Measurements from ENCODE around the gene ENO3. TPM values are rescaled to one million over a fixed set of nuclear protein-coding genes. Genes with fewer than 3 reads are reported as not detected.

The ENO3 gene
- total and polyA plus RNA-seq, 12 donors = 1.6 to 76.6 (median 5.3) TPM

GRCh38 chr17:5003214-5003867, 52.4 kb downstream of the ENO3 start:
- peaks cover 0 to 76% of the 10 kb centered on the region in 2 donors for H3K36me3 ChIP-seq (replicated peaks in 1 of 2)

More at GRCh38 chr17:5003214-5003867, 52.4 kb downstream of the ENO3 start:
- TF ChIP-seq POLR2A (IDR thresholded peaks at IDR 0.05) = no peak
- TF ChIP-seq, protein P1, sequence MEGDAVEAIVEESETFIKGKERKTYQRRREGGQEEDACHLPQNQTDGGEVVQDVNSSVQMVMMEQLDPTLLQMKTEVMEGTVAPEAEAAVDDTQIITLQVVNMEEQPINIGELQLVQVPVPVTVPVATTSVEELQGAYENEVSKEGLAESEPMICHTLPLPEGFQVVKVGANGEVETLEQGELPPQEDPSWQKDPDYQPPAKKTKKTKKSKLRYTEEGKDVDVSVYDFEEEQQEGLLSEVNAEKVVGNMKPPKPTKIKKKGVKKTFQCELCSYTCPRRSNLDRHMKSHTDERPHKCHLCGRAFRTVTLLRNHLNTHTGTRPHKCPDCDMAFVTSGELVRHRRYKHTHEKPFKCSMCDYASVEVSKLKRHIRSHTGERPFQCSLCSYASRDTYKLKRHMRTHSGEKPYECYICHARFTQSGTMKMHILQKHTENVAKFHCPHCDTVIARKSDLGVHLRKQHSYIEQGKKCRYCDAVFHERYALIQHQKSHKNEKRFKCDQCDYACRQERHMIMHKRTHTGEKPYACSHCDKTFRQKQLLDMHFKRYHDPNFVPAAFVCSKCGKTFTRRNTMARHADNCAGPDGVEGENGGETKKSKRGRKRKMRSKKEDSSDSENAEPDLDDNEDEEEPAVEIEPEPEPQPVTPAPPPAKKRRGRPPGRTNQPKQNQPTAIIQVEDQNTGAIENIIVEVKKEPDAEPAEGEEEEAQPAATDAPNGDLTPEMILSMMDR (IDR thresholded peaks at IDR 0.05) = no peak
- Histone ChIP-seq H3K27me3 (no peaks in the 10 kb centered on the region), H3K4me1 (replicated peaks in 1 of 2) (peaks cover 19 to 21% of the 10 kb centered on the region in 2 donors), H3K4me3 (no peak overlapping the region), H3K9me3 (replicated peaks in 1 of 3) (no peaks in the 10 kb centered on the region), H3K27ac (no peak overlapping the region)
- intact Hi-C loops (cut with DNase I) = no loop called here
- no peak for DNase-seq
- 92 to 96% (median 94%) methylated on average over 18 of the region's 18 CpGs for WGBS, 4 donors

Small RNA genes within 50 kb of the gene (microRNA-seq; reads per million reads assigned to microRNA genes)
- gene MIR6864 (0 reads per million in 3 donors), gene MIR6865 (0.76 to 0.89 (median 0.85) reads per million in 3 donors)

Small RNA genes within 50 kb of the gene (small RNA-seq; reads per million reads assigned to genes)
- gene MIR6864 (0 to 0.12 reads per million in 2 donors), gene MIR6865 (0 reads per million in 2 donors)

Other genes starting within 250 kb of the ENO3 start
- gene PELP1, start 247.0 kb upstream of the ENO3 start, total RNA-seq = 10 to 100 TPM in 8 of 9 donors, 1 to 10 TPM in 1; 8.4 to 63.7 (median 30.0) TPM
- gene PELP1, start 247.0 kb upstream of the ENO3 start, polyA plus RNA-seq = 10 to 100 TPM; 15.0 to 87.8 (median 60.9) TPM
- 10 to 100 TPM; 14.6 to 99.1 (median 55.0) TPM for gene ARRB2, start 240.5 kb upstream of the ENO3 start, total RNA-seq
- 100 to 1,000 TPM in 1 of 3 donors, 10 to 100 TPM in 2; 35.9 to 130 (median 68.9) TPM for gene ARRB2, start 240.5 kb upstream of the ENO3 start, polyA plus RNA-seq
- 10 to 100 TPM; 27.4 to 63.9 (median 45.0) TPM for gene MED11, start 219.7 kb upstream of the ENO3 start, total RNA-seq
- gene MED11, start 219.7 kb upstream of the ENO3 start, polyA plus RNA-seq = 10 to 100 TPM; 53.7 to 80.5 (median 70.1) TPM
- gene ZMYND15, start 211.3 kb upstream of the ENO3 start, total RNA-seq = 1 to 10 TPM in 6 of 9 donors, under 1 TPM in 3; 0.18 to 3.2 (median 1.5) TPM
- gene ZMYND15, start 211.3 kb upstream of the ENO3 start, polyA plus RNA-seq = 1 to 10 TPM in 2 of 3 donors, under 1 TPM in 1; 0.93 to 8.4 (median 3.3) TPM
- gene CXCL16, start 211.2 kb upstream of the ENO3 start, total RNA-seq = 10 to 100 TPM in 8 of 9 donors, 1 to 10 TPM in 1; 2.4 to 50.1 (median 38.2) TPM
- gene CXCL16, start 211.2 kb upstream of the ENO3 start, polyA plus RNA-seq = 10 to 100 TPM; 19.3 to 45.9 (median 28.8) TPM
- under 1 TPM in 2 of 9 donors, not detected in 7; 0.32 to 0.55 TPM for gene TM4SF5, start 179.2 kb upstream of the ENO3 start, total RNA-seq
- gene TM4SF5, start 179.2 kb upstream of the ENO3 start, polyA plus RNA-seq = under 1 TPM in 1 of 3 donors, not detected in 2; 0.17 TPM
- gene VMO1, start 164.8 kb upstream of the ENO3 start, total RNA-seq = 1 to 10 TPM in 8 of 9 donors, under 1 TPM in 1; 0.50 to 6.9 (median 4.2) TPM
- 1 to 10 TPM in 2 of 3 donors, not detected in 1; 5.1 to 9.6 TPM for gene VMO1, start 164.8 kb upstream of the ENO3 start, polyA plus RNA-seq
- gene GLTPD2, start 162.2 kb upstream of the ENO3 start, total RNA-seq = not detected
- not detected for gene GLTPD2, start 162.2 kb upstream of the ENO3 start, polyA plus RNA-seq
- 100 to 1,000 TPM; 112 to 281 (median 150) TPM for gene PSMB6, start 155.0 kb upstream of the ENO3 start, total RNA-seq
- 100 to 1,000 TPM in 2 of 3 donors, 10 to 100 TPM in 1; 70.5 to 227 (median 138) TPM for gene PSMB6, start 155.0 kb upstream of the ENO3 start, polyA plus RNA-seq
- gene PLD2, start 144.0 kb upstream of the ENO3 start, total RNA-seq = 10 to 100 TPM in 7 of 9 donors, 1 to 10 TPM in 2; 5.9 to 27.1 (median 16.4) TPM
- gene PLD2, start 144.0 kb upstream of the ENO3 start, polyA plus RNA-seq = 10 to 100 TPM in 2 of 3 donors, 1 to 10 TPM in 1; 4.1 to 34.8 (median 19.5) TPM
- gene MINK1, start 117.8 kb upstream of the ENO3 start, total RNA-seq = 100 to 1,000 TPM in 1 of 9 donors, 10 to 100 TPM in 8; 21.5 to 130 (median 51.7) TPM
- gene MINK1, start 117.8 kb upstream of the ENO3 start, polyA plus RNA-seq = 100 to 1,000 TPM in 1 of 3 donors, 10 to 100 TPM in 2; 35.1 to 135 (median 41.0) TPM
- gene C17orf107, start 51.6 kb upstream of the ENO3 start, total RNA-seq = 1 to 10 TPM in 5 of 9 donors, under 1 TPM in 4; 0.71 to 4.2 (median 1.3) TPM
- 1 to 10 TPM in 1 of 3 donors, under 1 TPM in 2; 0.42 to 1.1 (median 0.47) TPM for gene C17orf107, start 51.6 kb upstream of the ENO3 start, polyA plus RNA-seq
- 1 to 10 TPM in 2 of 9 donors, under 1 TPM in 5, not detected in 2; 0.30 to 7.2 (median 0.55) TPM for gene CHRNE, start 48.0 kb upstream of the ENO3 start, total RNA-seq
- under 1 TPM; 0.33 to 0.91 (median 0.56) TPM for gene CHRNE, start 48.0 kb upstream of the ENO3 start, polyA plus RNA-seq
- under 1 TPM in 2 of 9 donors, not detected in 7; 0.08 to 0.17 TPM for gene GP1BA, start 18.8 kb upstream of the ENO3 start, total RNA-seq
- not detected for gene GP1BA, start 18.8 kb upstream of the ENO3 start, polyA plus RNA-seq
- gene SLC25A11, start 11.1 kb upstream of the ENO3 start, total RNA-seq = 10 to 100 TPM; 60.2 to 77.7 (median 68.0) TPM
- 10 to 100 TPM; 37.8 to 57.1 (median 40.3) TPM for gene SLC25A11, start 11.1 kb upstream of the ENO3 start, polyA plus RNA-seq
- gene RNF167, start 10.9 kb upstream of the ENO3 start, total RNA-seq = 100 to 1,000 TPM in 4 of 9 donors, 10 to 100 TPM in 5; 46.7 to 130 (median 88.8) TPM
- gene RNF167, start 10.9 kb upstream of the ENO3 start, polyA plus RNA-seq = 100 to 1,000 TPM; 134 to 252 (median 240) TPM
- gene PFN1, start 2.6 kb upstream of the ENO3 start, total RNA-seq = 1,000 to 10,000 TPM in 1 of 9 donors, 100 to 1,000 TPM in 8; 311 to 1,056 (median 451) TPM
- 100 to 1,000 TPM; 310 to 593 (median 390) TPM for gene PFN1, start 2.6 kb upstream of the ENO3 start, polyA plus RNA-seq
- 100 to 1,000 TPM in 1 of 9 donors, 10 to 100 TPM in 8; 44.3 to 120 (median 73.1) TPM for gene SPAG7, start 16.7 kb downstream of the ENO3 start, total RNA-seq
- 100 to 1,000 TPM in 1 of 3 donors, 10 to 100 TPM in 2; 67.1 to 114 (median 82.9) TPM for gene SPAG7, start 16.7 kb downstream of the ENO3 start, polyA plus RNA-seq
- gene CAMTA2, start 36.6 kb downstream of the ENO3 start, total RNA-seq = 10 to 100 TPM in 8 of 9 donors, 1 to 10 TPM in 1; 6.9 to 70.6 (median 22.7) TPM
- 100 to 1,000 TPM in 1 of 3 donors, 10 to 100 TPM in 2; 26.4 to 190 (median 93.4) TPM for gene CAMTA2, start 36.6 kb downstream of the ENO3 start, polyA plus RNA-seq
- gene INCA1, start 46.4 kb downstream of the ENO3 start, total RNA-seq = 1 to 10 TPM in 3 of 9 donors, under 1 TPM in 4, not detected in 2; 0.44 to 2.5 (median 0.98) TPM
- 1 to 10 TPM; 1.2 to 6.2 (median 3.0) TPM for gene INCA1, start 46.4 kb downstream of the ENO3 start, polyA plus RNA-seq
- gene KIF1C, start 46.8 kb downstream of the ENO3 start, total RNA-seq = 10 to 100 TPM; 20.9 to 91.0 (median 61.9) TPM
- gene KIF1C, start 46.8 kb downstream of the ENO3 start, polyA plus RNA-seq = 10 to 100 TPM; 16.2 to 40.3 (median 36.9) TPM
- gene SLC52A1, start 84.3 kb downstream of the ENO3 start, total RNA-seq = under 1 TPM in 1 of 9 donors, not detected in 8; 0.40 TPM
- under 1 TPM in 1 of 3 donors, not detected in 2; 0.24 TPM for gene SLC52A1, start 84.3 kb downstream of the ENO3 start, polyA plus RNA-seq
- 1 to 10 TPM; 2.9 to 6.9 (median 4.4) TPM for gene ZFP3, start 127.3 kb downstream of the ENO3 start, total RNA-seq
- 1 to 10 TPM; 1.6 to 8.4 (median 1.8) TPM for gene ZFP3, start 127.3 kb downstream of the ENO3 start, polyA plus RNA-seq
- gene ZNF232, start 160.8 kb downstream of the ENO3 start, total RNA-seq = 10 to 100 TPM in 1 of 9 donors, 1 to 10 TPM in 8; 3.6 to 10.3 (median 6.6) TPM
- gene ZNF232, start 160.8 kb downstream of the ENO3 start, polyA plus RNA-seq = 10 to 100 TPM in 1 of 3 donors, 1 to 10 TPM in 2; 4.9 to 14.6 (median 7.1) TPM
- under 1 TPM in 6 of 9 donors, not detected in 3; 0.04 to 0.40 (median 0.15) TPM for gene USP6, start 164.9 kb downstream of the ENO3 start, total RNA-seq
- gene USP6, start 164.9 kb downstream of the ENO3 start, polyA plus RNA-seq = under 1 TPM; 0.07 to 0.08 (median 0.07) TPM
- gene ZNF594, start 240.7 kb downstream of the ENO3 start, total RNA-seq = 10 to 100 TPM in 1 of 9 donors, 1 to 10 TPM in 7, under 1 TPM in 1; 0.72 to 16.4 (median 5.6) TPM
- 1 to 10 TPM; 1.1 to 4.9 (median 2.7) TPM for gene ZNF594, start 240.7 kb downstream of the ENO3 start, polyA plus RNA-seq